ENCODE data around the gene GLCE.
"Not testable (repeated sequence)": the region's sequence is repeated elsewhere in the genome, so short reads cannot be mapped to it uniquely, and the experiment has no call there.

GRCh38 chr15:69169540-69169939 is 9.1 kb downstream of the GLCE start:
- TF ChIP-seq CTCF, POLR2A, EP300 (IDR thresholded peaks at IDR 0.05): not testable (repeated sequence)
